Inflammatory macrophage treated with lipopolysaccharide for 4 hours (primary cell): Measurements from ENCODE around the gene DPYSL5.
A peak's percentile ranks its signal among the peaks of the same experiment; 100 is the strongest.

Experiments used
- DNase-seq: peaks from one replicate; pipeline ENCODE4 v3.0.0-alpha.2; 2020

DPYSL5 gene

DNA sequence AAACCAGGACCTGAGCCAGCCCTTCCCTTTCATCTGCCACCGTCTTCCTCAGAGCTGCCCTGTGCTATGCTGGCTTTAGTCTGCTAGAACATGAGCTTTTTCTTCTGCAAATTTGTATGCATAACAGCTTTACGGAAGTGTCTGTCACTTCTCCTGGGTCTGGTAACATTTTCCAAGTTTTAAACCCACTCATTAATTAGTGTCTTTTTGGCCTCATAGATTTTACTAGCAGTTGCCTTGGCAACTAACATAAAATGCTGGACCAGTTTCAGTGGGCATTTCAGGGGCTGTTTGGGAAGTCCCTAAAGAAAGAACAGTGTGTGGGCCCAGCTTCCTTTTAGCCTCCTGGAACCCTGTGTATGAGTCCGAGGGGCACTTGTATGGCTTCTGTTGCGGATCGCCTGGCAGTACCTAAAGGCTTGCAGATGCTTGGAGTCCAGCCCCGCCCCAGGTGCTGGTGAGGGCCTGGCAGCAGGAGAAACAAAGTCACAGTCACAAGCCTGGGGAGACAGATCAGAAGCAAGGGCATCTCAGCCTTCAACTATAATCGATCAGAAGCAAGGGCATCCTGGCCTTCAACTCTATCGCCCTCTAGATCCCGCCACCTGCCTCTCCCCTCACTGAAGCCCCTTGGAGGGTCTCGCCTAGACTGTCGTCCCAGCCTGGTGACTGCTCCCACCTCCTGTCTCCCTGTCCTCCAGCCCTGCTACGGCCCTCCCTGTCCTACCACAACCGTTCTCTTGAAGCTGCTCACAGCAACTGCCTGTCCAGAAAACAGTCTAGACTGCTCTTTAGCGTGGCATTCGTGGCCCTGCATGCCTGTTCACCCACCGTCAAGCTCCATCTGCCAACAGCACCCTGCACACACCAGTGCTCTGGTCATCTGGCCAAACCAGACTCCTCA, 85.8 kb downstream of the DPYSL5 start:
- DNase-seq: no peak

GRCh38 chr2:26934335-26934724, 86.4 kb downstream of the DPYSL5 start:
- no peak for DNase-seq

GRCh38 chr2:26934985-26935384, 87.1 kb downstream of the DPYSL5 start:
- no peak for DNase-seq

- no peak for DNase-seq
Measured at GRCh38 chr2:26936855-26937254, 88.9 kb downstream of the DPYSL5 start.

- no peak for DNase-seq
Measured at GRCh38 chr2:26938399-26939118, 90.6 kb downstream of the DPYSL5 start.

DNA sequence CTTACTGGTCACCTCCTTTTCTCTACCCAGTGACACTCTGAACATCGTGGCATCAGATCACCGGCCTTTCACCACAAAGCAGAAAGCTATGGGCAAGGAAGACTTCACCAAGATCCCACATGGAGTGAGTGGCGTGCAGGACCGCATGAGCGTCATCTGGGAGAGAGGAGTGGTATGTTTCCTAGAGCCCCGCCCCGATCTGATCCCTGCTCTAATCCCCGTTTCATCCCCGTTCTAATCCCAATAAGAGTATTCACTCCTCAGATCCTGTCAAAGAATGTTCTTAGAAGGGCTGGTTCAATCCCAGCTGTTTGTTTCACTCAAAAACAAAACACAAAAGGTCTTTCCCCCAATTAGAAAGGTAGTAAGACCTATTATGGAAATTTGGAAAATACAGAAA, 92.1 kb downstream of the DPYSL5 start:
- no peak for DNase-seq

DNA sequence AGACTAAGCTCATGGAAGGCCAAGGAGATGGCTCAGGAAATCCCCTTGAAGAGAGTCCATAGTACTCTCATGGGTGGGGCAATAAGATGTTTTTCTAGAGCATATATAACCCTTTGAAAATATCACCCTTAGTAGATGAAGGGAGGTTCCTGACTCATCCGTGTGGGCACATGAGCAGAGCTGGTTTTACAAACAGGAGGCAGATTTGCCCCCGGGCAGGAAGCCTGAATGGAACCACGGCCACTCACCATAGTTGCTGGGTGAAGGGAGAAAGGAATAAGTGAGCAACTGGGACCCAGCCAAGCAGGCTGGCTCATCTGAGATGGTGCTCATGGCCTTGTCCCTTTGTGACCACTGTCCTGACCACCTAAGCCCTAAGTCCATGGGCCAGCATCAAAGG, 93.6 kb downstream of the DPYSL5 start:
- DNase-seq: no peak

- peak; percentile 50 for DNase-seq
Measured at GRCh38 chr2:26942543-26943295, 94.8 kb downstream of the DPYSL5 start.

- no peak for DNase-seq
Measured at GRCh38 chr2:26945991-26946750, 98.2 kb downstream of the DPYSL5 start.

GRCh38 chr2:26946841-26947784, 99.2 kb downstream of the DPYSL5 start:
- DNase-seq: peak; percentile 36

DNA sequence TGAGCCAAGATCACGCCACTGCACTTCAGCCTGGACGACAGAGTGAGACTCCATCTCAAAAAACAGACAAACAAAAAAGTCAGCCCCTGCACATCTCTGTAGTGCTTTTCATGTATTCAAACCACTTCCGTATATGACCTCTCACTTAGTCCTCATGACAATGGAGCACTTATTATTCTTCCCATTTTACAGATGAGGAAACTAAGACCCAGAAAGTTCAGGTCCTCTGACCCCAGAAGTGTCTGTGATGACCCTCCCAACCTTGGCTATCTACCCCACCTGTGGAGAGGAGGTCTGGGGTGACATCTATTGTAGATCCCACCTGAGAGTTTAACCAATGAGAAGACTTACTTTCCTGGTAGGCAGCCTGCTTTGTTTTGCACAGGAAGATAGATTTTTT, 100.9 kb downstream of the DPYSL5 start:
- DNase-seq: no peak

DNA sequence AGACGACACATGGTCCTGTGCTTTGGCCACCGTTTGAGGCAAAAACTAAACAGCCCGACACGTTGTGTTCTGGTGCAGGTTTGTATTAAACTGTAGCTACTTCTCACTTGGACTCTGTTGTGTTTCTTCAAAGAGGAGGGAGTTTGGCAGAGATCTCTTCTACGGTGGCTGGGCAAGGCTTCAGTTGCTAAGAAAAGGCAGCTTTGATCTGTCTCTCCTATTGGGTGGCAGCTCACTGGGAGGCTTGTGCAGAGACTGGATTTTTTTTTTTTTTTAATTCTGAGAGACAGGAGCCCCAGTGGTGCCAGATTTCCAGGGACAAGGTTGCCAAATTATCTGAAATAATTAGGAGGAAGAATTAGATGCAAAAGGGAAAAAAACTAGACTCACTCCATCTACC, 102.3 kb downstream of the DPYSL5 start:
- no peak for DNase-seq

GRCh38 chr2:26951236-26951635, 103.3 kb downstream of the DPYSL5 start:
- no peak for DNase-seq

DNA sequence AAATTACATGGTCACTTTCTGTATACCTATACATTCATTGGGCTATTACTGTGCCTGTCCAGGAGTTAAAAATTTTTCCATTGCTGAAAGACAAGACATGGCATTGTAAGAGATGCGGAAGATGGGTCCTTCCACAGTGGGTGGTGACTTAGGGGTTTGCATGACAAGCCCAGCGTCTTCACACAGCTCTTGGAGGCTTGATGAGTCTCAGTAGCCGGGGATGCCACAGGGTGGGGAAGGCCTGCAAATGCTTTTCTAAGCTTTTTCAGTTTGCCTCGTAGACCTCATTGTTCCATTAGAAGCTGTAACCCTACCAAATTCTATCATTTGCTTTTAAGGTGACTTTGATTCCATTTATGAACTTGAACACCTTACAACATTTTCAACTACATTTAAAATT, 104.4 kb downstream of the DPYSL5 start:
- no peak for DNase-seq

DNA sequence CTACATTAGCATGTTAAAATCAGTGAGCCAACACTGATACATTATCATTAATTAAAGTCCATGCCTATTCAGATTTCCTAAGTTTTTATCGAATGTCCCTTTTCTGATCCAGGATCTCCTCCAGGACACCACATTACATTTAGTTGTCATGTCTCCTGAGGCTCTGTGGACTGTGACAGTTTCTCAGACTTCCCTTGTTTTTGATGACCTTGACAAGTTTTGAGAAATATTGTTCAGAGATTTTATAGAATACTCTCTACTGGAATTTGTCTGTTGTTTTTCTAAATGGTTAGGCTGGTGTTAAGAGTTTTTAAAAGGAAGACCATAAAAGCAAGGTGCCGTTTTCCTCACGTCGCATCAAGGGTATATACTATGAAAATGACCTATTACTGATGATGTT, 106.2 kb downstream of the DPYSL5 start:
- DNase-seq: no peak

- no peak for DNase-seq
Measured at GRCh38 chr2:26957041-26957440, 109.1 kb downstream of the DPYSL5 start.

DNA sequence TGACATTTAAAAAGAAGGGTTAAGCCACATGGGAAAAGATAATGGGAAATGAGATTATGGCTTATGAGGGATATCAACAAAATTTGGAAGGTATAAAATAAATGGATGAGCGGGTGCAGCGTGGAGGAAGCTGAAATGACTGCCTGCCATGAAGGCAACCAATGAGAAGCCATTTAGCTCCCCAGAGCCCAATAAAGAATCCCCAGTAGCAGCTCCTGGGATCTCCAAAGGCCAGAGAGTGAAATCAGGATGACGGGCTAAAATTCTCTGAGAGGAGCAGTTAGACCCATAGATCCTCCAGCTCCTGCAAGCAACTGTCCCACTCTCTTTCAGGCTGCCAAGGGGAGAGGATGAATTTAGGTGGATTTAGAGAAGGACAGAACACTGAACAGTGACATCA, 109.6 kb downstream of the DPYSL5 start:
- no peak for DNase-seq

- DNase-seq: peak; percentile 50
Measured at GRCh38 chr2:26959331-26959730, 111.4 kb downstream of the DPYSL5 start.

GRCh38 chr2:26964446-26965130, 116.7 kb downstream of the DPYSL5 start:
- no peak for DNase-seq

DNA sequence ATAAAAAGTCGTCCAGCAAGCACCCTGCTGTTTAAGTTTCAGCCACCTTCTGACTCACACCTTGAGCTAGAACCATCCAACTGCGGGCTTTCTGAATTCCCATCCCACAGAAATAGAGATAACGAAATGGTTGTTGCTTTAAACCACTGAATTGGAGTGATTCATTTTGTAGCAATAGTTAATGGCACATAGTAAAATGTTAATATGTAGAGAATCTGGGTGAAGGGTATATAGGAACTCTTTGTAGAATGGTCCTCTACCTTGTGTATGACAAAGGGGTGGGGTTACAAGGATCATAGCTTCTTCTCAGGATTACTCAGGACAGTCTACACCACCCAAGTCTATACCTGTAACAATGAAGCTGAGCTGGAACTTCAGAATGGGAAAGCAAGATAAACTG, 120.1 kb downstream of the DPYSL5 start:
- no peak for DNase-seq
